GM12878 (cell line): ENCODE measurements around the gene XAB2. TPM values are rescaled to one million over a fixed set of nuclear protein-coding genes. Genes with fewer than 3 reads are reported as not detected.

Experiments
- BRCA1 ChIP-seq: IDR thresholded peaks from 2 replicates; pipeline ENCODE4 v1.6.1; 2011; ENCODE audit warnings: low read depth, low read length, improper control_type of control experiment
- ETV6 ChIP-seq, 2 experiments: fragments of 450-650 bp in 1 of 2; IDR thresholded peaks in 1 of 2; conservative IDR thresholded peaks in 1 of 2; 2 replicates each; pipeline ENCODE4 v1.6.1; 2014; ENCODE audit warnings: antibody characterized with exemption in 1 of 2, borderline replicate concordance in 1 of 2, low read depth in 1 of 2, mild to moderate bottlenecking in 1 of 2, moderate library complexity in 1 of 2
- EZH2 ChIP-seq: IDR thresholded peaks from 2 replicates; pipeline ENCODE4 v1.6.1; 2012; ENCODE audit warnings: low read depth, mild to moderate bottlenecking, control low read depth, inconsistent platforms, low read length, borderline replicate concordance; ENCODE audit not compliant: control insufficient read depth
- HDAC2 ChIP-seq: fragments of 200-600 bp; sonication (generic); IDR thresholded peaks from 2 replicates; pipeline ENCODE4 v1.6.1; 2017
- IKZF1 ChIP-seq: fragments of 450-650 bp; conservative IDR thresholded peaks from 2 replicates; pipeline ENCODE4 v1.6.1; 2017; ENCODE audit warnings: antibody characterized with exemption, mild to moderate bottlenecking
- LARP7 ChIP-seq: fragments of 450-650 bp; IDR thresholded peaks from 2 replicates; pipeline ENCODE4 v1.6.1; 2017; ENCODE audit warnings: mild to moderate bottlenecking
- NR2F1 ChIP-seq: fragments of 450-650 bp; conservative IDR thresholded peaks from 2 replicates; pipeline ENCODE4 v1.6.1; 2017; ENCODE audit warnings: mild to moderate bottlenecking
- NRF1 ChIP-seq: conservative IDR thresholded peaks from 2 replicates; pipeline ENCODE4 v1.6.1; 2011; ENCODE audit warnings: mild to moderate bottlenecking, low read depth, low read length, improper control_type of control experiment
- PBX3 ChIP-seq: IDR thresholded peaks from 2 replicates; pipeline ENCODE4 v1.6.1; 2011; ENCODE audit warnings: mild to moderate bottlenecking, low read depth, low read length, moderate library complexity; ENCODE audit not compliant: insufficient replicate concordance
- POLR2A ChIP-seq: IDR thresholded peaks from 2 replicates; pipeline ENCODE4 v1.6.1; 2011; ENCODE audit warnings: low read depth, mild to moderate bottlenecking, low read length
- RB1 ChIP-seq: fragments of 450-650 bp; formaldehyde crosslinking; IDR thresholded peaks from 2 replicates; pipeline ENCODE4 v1.6.1; 2017; ENCODE audit warnings: mild to moderate bottlenecking, borderline replicate concordance
- REST ChIP-seq: IDR thresholded peaks from 2 replicates; pipeline ENCODE4 v1.6.1; 2012; ENCODE audit warnings: mild to moderate bottlenecking, low read depth, low read length
- SIN3A ChIP-seq: IDR thresholded peaks from 2 replicates; pipeline ENCODE4 v1.6.1; 2012; ENCODE audit warnings: low read depth, low read length, improper control_type of control experiment
- SIX5 ChIP-seq: IDR thresholded peaks from 2 replicates; pipeline ENCODE4 v1.6.1; 2011; ENCODE audit warnings: mild to moderate bottlenecking, low read depth, low read length, moderate library complexity; ENCODE audit not compliant: severe bottlenecking
- SP1 ChIP-seq: IDR thresholded peaks from one replicate; pipeline ENCODE4 v1.6.1; 2011; ENCODE audit warnings: low read depth, low read length
- SREBF2 ChIP-seq: IDR thresholded peaks from 2 replicates; pipeline ENCODE4 v1.6.1; 2012; ENCODE audit warnings: mild to moderate bottlenecking, low read length
- TAF1 ChIP-seq: IDR thresholded peaks from 2 replicates; pipeline ENCODE4 v1.6.1; 2011; ENCODE audit warnings: mild to moderate bottlenecking, low read depth, low read length, borderline replicate concordance
- polyA plus RNA-seq, 11 experiments: library from polyadenylated mRNA; depleted of rRNA in 4 of 11; unstranded in 6 of 11; stranded (reverse) in 5 of 11; fragments of >200 nt; fragmentation: Nextera tagmentation in 4 of 11; fragmentation: Illumina TruSeq in 1 of 11; extraction: Ambion mirVana in 4 of 11; extraction: Trizol in 1 of 11; gene quantifications; 1 replicate in 1 of 11; 2 replicates in 10 of 11; pipeline versions ENCODE4 v1.2.1 to v1.2.3, GENCODE V29; 2011 to 2016; ENCODE audit warnings: inconsistent platforms in 2 of 11, missing spikeins in 2 of 11, low read depth in 1 of 11
- total RNA-seq, 4 experiments: library from RNA; depleted of rRNA in 3 of 4; stranded (reverse); fragments of >200 nt in 3 of 4; fragmentation: Illumina TruSeq in 1 of 4; extraction: Trizol in 1 of 4; gene quantifications; 2 replicates each; pipeline versions ENCODE4 v1.2.1 to v1.2.3, GENCODE V29; 2013 to 2021
- TF ChIP-seq, protein P1 (sequence below): fragments of 450-650 bp; IDR thresholded peaks from 2 replicates; pipeline ENCODE4 v1.6.1; 2017; ENCODE audit warnings: mild to moderate bottlenecking, moderate library complexity
- TF ChIP-seq, protein P2 (sequence below): fragments of 450-650 bp; IDR thresholded peaks from 2 replicates; pipeline ENCODE4 v1.6.1; 2018; ENCODE audit warnings: mild to moderate bottlenecking, low read depth, moderate library complexity; ENCODE audit not compliant: partially characterized antibody

XAB2 gene
- total and polyA plus RNA-seq, 10 of the 15 experiments (the other 5 are each of a cell fraction or from before 2014, with no cell fraction given): 0.34 to 45.1 (median 18.8) TPM

DNA sequence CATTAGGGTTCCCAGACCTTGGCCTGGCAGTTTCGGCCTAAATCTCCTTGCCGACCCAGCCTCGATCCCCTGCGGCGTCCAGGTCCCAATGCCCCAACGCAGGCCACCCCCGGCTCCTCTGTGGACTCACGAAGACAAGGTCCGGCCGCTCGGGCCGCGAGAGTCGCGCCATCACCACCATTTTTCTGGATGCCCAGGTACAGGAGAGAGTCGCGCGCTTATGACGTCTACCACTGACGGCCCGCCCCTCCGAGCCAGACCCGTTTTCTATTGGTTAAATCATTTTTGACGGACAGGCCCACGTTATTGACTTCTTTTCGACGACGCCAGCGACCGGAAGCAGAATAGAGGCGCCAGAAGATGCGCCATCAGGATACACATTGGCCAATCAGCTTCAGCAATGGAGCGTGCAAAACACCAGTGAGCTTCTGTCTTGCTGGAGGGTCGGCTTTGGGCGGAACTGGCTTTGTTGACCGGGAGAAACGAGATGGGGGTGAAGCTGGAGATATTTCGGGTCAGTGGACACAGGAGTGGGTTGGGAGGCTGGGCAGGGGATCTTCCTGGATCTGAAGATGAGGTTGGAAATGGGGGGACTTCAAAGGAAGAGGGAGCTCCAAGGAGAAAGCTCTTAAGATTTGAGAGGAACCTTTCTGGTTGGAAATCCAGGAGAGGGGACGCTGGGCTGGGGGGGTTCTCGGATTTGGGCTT, at the start of gene XAB2, which contains the start of gene PET100 (continued):
- TF ChIP-seq BRCA1 (0 out of 2 replicates have a peak, but pooled peaks have one; percentile 17), NRF1 (no peak), POLR2A (peak; percentile 83), SP1 (peak; percentile 99), LARP7 (0 out of 2 replicates have a peak, but pooled peaks have one; percentile 37), TAF1 (peak; percentile 55; the same call in 1 of the 2 replicates), RB1 (peak; percentile 80; the same call in 1 of the 2 replicates), PBX3 (peak; percentile 99), REST (peak; percentile 26; the same call in 1 of the 2 replicates), SIX5 (peak; percentile 61), ETV6 (conservative IDR thresholded peaks at IDR 0.05 in 1 of 2, IDR thresholded peaks at IDR 0.05 in 1 of 2; ENCODE audit: borderline replicate concordance in 1 of 2, low read depth in 1 of 2) (no peak), HDAC2 (peak; percentile 91), SIN3A (peak; percentile 76), NR2F1 (no peak), IKZF1 (peak; percentile 65), SREBF2 (no peak), EZH2 (no peak)
- TF ChIP-seq, protein P1, sequence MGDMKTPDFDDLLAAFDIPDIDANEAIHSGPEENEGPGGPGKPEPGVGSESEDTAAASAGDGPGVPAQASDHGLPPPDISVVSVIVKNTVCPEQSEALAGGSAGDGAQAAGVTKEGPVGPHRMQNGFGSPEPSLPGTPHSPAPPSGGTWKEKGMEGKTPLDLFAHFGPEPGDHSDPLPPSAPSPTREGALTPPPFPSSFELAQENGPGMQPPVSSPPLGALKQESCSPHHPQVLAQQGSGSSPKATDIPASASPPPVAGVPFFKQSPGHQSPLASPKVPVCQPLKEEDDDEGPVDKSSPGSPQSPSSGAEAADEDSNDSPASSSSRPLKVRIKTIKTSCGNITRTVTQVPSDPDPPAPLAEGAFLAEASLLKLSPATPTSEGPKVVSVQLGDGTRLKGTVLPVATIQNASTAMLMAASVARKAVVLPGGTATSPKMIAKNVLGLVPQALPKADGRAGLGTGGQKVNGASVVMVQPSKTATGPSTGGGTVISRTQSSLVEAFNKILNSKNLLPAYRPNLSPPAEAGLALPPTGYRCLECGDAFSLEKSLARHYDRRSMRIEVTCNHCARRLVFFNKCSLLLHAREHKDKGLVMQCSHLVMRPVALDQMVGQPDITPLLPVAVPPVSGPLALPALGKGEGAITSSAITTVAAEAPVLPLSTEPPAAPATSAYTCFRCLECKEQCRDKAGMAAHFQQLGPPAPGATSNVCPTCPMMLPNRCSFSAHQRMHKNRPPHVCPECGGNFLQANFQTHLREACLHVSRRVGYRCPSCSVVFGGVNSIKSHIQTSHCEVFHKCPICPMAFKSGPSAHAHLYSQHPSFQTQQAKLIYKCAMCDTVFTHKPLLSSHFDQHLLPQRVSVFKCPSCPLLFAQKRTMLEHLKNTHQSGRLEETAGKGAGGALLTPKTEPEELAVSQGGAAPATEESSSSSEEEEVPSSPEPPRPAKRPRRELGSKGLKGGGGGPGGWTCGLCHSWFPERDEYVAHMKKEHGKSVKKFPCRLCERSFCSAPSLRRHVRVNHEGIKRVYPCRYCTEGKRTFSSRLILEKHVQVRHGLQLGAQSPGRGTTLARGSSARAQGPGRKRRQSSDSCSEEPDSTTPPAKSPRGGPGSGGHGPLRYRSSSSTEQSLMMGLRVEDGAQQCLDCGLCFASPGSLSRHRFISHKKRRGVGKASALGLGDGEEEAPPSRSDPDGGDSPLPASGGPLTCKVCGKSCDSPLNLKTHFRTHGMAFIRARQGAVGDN: no peak
- TF ChIP-seq, protein P2, sequence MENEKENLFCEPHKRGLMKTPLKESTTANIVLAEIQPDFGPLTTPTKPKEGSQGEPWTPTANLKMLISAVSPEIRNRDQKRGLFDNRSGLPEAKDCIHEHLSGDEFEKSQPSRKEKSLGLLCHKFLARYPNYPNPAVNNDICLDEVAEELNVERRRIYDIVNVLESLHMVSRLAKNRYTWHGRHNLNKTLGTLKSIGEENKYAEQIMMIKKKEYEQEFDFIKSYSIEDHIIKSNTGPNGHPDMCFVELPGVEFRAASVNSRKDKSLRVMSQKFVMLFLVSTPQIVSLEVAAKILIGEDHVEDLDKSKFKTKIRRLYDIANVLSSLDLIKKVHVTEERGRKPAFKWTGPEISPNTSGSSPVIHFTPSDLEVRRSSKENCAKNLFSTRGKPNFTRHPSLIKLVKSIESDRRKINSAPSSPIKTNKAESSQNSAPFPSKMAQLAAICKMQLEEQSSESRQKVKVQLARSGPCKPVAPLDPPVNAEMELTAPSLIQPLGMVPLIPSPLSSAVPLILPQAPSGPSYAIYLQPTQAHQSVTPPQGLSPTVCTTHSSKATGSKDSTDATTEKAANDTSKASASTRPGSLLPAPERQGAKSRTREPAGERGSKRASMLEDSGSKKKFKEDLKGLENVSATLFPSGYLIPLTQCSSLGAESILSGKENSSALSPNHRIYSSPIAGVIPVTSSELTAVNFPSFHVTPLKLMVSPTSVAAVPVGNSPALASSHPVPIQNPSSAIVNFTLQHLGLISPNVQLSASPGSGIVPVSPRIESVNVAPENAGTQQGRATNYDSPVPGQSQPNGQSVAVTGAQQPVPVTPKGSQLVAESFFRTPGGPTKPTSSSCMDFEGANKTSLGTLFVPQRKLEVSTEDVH: peak; percentile 95
